Hematopoietic multipotent progenitor cell (in vitro differentiated cells): Measurements from ENCODE around the gene FBXO10. TPM values are rescaled to one million over a fixed set of nuclear protein-coding genes. Genes with fewer than 3 reads are reported as not detected.

ENCODE experiments used
- DNase-seq, 3 donors: peaks; one replicate each; pipeline ENCODE4 v3.0.0-alpha.2; 2011 to 2015; ENCODE audit warnings: low read depth in 2 of 3, low spot score in 2 of 3
- total RNA-seq: library from RNA; depleted of rRNA; stranded (reverse); fragments of >200 nt; gene quantifications from one replicate; pipeline ENCODE4 v1.2.3, GENCODE V29; 2012

The FBXO10 gene
- total RNA-seq, 1 donor = 4.6 TPM

- DNase-seq = no peak
These were observed 24.3 kb downstream of the FBXO10 start for GRCh38 chr9:37551888-37552287.

DNA sequence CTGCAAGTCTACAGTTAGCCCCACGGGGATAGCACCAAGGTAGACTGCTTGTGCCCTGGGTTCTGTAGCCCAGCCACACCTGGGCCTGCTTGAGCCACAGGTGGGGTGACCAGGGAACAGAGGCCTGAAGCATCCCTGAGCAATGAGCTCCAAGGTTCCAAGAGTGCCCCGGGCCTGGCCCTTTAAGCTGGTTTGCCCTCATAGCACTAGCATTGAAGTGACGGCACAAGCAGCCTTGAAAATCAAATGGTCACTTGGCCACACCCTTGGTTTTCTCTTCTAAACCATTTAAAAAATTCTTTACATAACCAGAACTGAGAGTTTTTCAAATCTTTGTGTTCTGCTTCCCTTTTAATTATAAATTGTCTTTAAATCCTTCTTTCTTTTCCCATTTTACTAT lies 24.7 kb downstream of the FBXO10 start:
- DNase-seq = no peak

- no peak for DNase-seq
These were observed 25.4 kb downstream of the FBXO10 start for GRCh38 chr9:37550781-37551180.

GRCh38 chr9:37549527-37549926 lies 26.7 kb downstream of the FBXO10 start:
- no peak for DNase-seq

- DNase-seq = no peak
These were observed 28.8 kb downstream of the FBXO10 start for GRCh38 chr9:37547328-37547878.

DNA sequence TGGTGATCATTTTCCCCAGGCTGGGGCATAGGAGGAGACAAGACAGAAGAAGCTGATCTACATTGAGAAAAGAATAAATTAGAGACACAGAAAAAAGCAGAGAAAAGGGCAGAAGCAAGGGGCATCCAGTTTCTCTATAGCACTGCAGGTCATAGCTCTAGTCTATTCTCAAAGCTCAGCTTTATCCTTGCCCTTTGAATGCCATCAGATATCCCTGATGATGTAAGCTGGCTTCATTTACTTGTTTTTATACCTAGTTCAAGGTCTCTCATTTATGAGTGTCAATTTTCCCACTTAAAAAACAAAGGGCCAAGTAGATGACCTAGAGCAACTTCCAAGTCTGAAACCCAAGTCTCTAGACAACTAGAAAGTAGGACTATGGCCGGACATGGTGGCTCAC lies 32.7 kb downstream of the FBXO10 start:
- no peak for DNase-seq

- no peak for DNase-seq
These were observed 33.3 kb downstream of the FBXO10 start for GRCh38 chr9:37542895-37543294.

DNA sequence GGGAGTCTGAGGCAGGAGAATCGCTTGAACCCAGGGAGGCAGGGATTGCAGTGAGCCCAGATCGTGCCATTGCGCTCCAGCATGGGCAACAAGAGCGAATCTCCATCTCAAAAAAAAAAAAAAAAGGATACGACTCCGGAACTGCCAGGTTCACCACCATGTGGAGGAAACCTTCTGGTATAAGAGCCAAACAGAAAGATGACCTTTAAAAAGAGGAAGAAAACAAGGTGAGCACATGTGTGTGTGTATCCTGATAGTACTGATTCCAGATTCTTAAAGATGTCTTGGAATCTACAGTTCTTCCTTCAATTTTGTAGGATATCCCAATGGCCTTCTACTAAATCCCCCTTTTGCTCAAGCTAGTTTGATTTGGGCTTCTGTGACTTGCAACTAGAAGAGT lies 33.7 kb downstream of the FBXO10 start:
- no peak for DNase-seq

GRCh38 chr9:37541465-37541864 lies 34.7 kb downstream of the FBXO10 start:
- no peak for DNase-seq

- no peak for DNase-seq
These were observed 35.5 kb downstream of the FBXO10 start for GRCh38 chr9:37540634-37541033.

DNA sequence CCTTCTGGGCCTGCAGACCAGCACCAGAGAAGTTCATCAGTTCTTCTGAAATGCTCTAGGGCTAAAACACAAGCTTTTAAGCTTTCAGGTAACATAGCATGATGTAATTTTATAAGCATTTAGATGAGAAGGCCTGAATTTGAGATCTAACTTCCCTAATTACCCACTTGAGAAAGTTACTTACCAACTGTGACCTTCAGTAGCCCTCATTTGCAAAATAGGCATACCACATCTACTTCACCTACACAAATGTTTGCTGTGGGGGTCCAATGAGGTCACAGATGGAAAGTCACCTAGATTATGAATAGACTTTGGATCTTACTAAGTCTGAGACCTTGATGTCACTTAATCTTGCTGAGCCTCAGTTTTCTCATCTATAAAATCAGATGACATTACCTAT lies 36.5 kb downstream of the FBXO10 start:
- DNase-seq = no peak

- no peak for DNase-seq
These were observed 38.1 kb downstream of the FBXO10 start for GRCh38 chr9:37538099-37538498.

- DNase-seq = no peak
These were observed 41.3 kb downstream of the FBXO10 start for GRCh38 chr9:37534901-37535300.

- no peak for DNase-seq
These were observed 41.8 kb downstream of the FBXO10 start for GRCh38 chr9:37534412-37534811.

DNA sequence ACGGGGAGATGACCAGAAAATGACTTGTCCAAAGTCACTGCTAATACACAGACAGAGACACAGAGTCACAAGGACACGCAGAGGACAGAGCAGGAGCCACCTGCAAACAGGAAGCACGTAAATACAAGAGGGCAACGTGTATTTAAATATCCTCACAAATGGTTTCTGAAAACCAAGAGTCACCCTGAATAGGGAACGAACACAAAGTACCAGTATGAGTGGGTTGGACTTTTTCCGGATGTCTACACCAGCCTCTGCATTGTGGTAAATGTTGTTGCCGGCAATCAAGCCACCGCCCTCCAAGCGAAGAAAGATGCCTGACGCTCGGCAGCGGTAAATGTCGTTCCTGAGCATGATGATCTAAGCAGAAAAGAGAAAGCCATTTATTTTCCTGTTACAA lies 44.5 kb downstream of the FBXO10 start:
- DNase-seq = peak in 1 of 3 donors; percentile 24

- peak in 1 of 3 donors; percentile 33 for DNase-seq
These were observed 47.3 kb downstream of the FBXO10 start for GRCh38 chr9:37528652-37529471.

- DNase-seq = no peak
These were observed 52.3 kb downstream of the FBXO10 start for GRCh38 chr9:37523916-37524315.

- no peak for DNase-seq
These were observed 53.2 kb downstream of the FBXO10 start for GRCh38 chr9:37522971-37523370.

DNA sequence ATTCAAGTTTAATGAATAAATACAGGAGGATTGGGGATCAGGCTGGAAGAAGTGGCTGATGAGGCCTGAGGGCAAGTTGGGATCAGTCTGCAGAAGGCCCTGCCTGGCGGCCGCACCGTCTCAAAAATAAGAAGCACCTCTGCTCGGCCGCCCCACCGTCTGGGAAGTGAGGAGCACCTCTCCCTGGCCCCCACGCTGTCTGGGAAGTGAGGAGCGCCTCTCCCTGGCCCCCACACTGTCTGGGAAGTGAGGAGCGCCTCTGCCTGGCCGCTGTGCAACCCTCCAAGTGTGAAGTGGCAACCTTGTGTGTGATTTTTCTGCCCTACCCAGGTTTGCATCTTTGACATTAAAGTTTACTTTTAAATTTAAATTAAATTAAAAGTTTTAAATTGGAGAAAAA lies 55.1 kb downstream of the FBXO10 start:
- no peak for DNase-seq

- no peak for DNase-seq
These were observed 55.5 kb downstream of the FBXO10 start for GRCh38 chr9:37520641-37521040.

DNA sequence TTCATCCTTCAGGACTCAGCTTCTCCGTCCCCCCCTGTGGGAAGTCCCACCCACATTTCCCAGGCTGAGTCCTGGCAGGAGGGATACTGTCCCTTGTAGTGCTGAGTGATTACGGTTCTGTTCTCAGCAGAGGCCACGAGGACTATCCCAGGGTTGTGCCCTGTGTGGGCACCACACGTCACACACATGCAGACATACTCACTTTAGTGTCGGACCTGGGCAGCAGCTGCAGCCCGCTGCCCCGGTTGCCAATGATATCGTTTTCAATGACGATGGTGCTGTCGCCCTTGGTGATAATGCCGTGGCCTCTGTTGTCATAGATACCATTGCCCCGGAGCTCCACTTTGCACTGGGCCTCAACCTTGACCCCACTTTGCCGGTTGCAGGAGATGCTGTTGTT lies 58.3 kb downstream of the FBXO10 start:
- DNase-seq = no peak

- no peak for DNase-seq
These were observed 60.4 kb downstream of the FBXO10 start for GRCh38 chr9:37515620-37516258.
